ENCODE measurements around the gene LPIN3.

DNA sequence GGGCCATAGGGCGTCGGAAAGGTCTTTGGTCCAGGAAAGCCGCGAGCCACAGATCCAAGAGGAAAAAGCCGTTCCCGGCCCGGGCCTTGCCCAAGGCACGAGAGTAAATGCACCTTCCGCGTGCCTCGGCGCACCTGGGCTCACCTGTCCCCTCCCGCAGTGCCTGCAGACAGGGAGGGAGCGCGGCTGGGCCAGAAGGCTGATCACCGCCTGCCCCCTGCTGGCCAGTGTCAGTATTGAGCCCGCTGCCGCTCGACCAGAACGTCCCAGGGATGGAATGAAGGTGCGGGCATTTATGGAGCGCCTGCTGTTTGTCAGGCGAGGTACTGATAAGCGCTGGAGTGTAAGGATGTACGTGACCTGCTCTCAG is 679 bp upstream of the LPIN3 start:
- TF ChIP-seq, protein P1, sequence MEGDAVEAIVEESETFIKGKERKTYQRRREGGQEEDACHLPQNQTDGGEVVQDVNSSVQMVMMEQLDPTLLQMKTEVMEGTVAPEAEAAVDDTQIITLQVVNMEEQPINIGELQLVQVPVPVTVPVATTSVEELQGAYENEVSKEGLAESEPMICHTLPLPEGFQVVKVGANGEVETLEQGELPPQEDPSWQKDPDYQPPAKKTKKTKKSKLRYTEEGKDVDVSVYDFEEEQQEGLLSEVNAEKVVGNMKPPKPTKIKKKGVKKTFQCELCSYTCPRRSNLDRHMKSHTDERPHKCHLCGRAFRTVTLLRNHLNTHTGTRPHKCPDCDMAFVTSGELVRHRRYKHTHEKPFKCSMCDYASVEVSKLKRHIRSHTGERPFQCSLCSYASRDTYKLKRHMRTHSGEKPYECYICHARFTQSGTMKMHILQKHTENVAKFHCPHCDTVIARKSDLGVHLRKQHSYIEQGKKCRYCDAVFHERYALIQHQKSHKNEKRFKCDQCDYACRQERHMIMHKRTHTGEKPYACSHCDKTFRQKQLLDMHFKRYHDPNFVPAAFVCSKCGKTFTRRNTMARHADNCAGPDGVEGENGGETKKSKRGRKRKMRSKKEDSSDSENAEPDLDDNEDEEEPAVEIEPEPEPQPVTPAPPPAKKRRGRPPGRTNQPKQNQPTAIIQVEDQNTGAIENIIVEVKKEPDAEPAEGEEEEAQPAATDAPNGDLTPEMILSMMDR (conservative IDR thresholded peaks at IDR 0.05): peak; percentile 98
- TF ChIP-seq ZFX (IDR thresholded peaks at IDR 0.05): peak; percentile 37; the same call in 1 of the 2 replicates
